CD4-positive, alpha-beta memory T cell (primary cell): ENCODE data around the gene SPHK2. TPM values are rescaled to one million over a fixed set of nuclear protein-coding genes. Genes with fewer than 3 reads are reported as not detected.
"Not testable (repeated sequence)": the region's sequence is repeated elsewhere in the genome, so short reads cannot be mapped to it uniquely, and the experiment has no call there.

ENCODE experiments used
- CTCF ChIA-PET: fragments of 350-600 bp; sonication (Branson Sonifier 250); formaldehyde crosslinking; loops from one replicate; lab custom pipeline; 2021; ENCODE audit warnings: inconsistent platforms; ENCODE audit not compliant: partially characterized antibody; lab: Charles Lee
- POLR2A ChIA-PET: fragments of 350-600 bp; sonication (Branson Sonifier 250); formaldehyde crosslinking; loops from one replicate; lab custom pipeline; 2021; ENCODE audit not compliant: partially characterized antibody; lab: Charles Lee
- DNase-seq, 5 donors: peaks; one replicate each; pipeline versions ENCODE4 v3.0.0 to v3.0.0-alpha.2; 2020 to 2022; ENCODE audit warnings: mixed read lengths in 1 of 5
- H3K27ac ChIP-seq: one replicate; pipeline ENCODE4 v1.7.0; 2013; ENCODE audit warnings: low read depth, low read length
- H3K27me3 ChIP-seq: 2 replicates; pipeline ENCODE4 v1.7.0; 2013; ENCODE audit warnings: mild to moderate bottlenecking, low read length, moderate library complexity; ENCODE audit not compliant: insufficient read depth
- H3K36me3 ChIP-seq: 2 replicates; pipeline ENCODE4 v1.7.0; 2013; ENCODE audit warnings: mild to moderate bottlenecking, low read length, moderate library complexity; ENCODE audit not compliant: insufficient read depth
- H3K4me1 ChIP-seq: 2 replicates; pipeline ENCODE4 v1.7.0; 2013; ENCODE audit warnings: mild to moderate bottlenecking, low read length, moderate library complexity; ENCODE audit not compliant: insufficient read depth
- H3K4me3 ChIP-seq, 2 donors: one replicate each; pipeline ENCODE4 v1.7.0; 2013; ENCODE audit warnings: low read length in 2 of 2, mild to moderate bottlenecking in 1 of 2
- H3K9me3 ChIP-seq, 2 donors: one replicate each; pipeline ENCODE4 v1.7.0; 2013; ENCODE audit warnings: low read length in 2 of 2, control low read depth in 1 of 2; ENCODE audit not compliant: control insufficient read depth in 1 of 2
- H3K27ac Mint-ChIP-seq, 7 donors: one replicate each; pipeline ENCODE4 v1.8.0; 2020 to 2021; ENCODE audit warnings: mixed read lengths in 7 of 7, mild to moderate bottlenecking in 6 of 7, inconsistent platforms in 3 of 7, moderate library complexity in 3 of 7
- H3K27me3 Mint-ChIP-seq, 2 donors: one replicate each; pipeline ENCODE4 v1.8.0; 2020 to 2021; ENCODE audit warnings: mixed read lengths in 2 of 2
- H3K36me3 Mint-ChIP-seq, 2 donors: one replicate each; pipeline ENCODE4 v1.8.0; 2020 to 2021; ENCODE audit warnings: mixed read lengths in 2 of 2, inconsistent platforms in 1 of 2, mild to moderate bottlenecking in 1 of 2
- H3K4me1 Mint-ChIP-seq, 4 donors: one replicate each; pipeline ENCODE4 v1.8.0; 2020 to 2021; ENCODE audit warnings: mixed read lengths in 4 of 4, mild to moderate bottlenecking in 1 of 4
- H3K4me3 Mint-ChIP-seq, 8 donors: one replicate each; pipeline ENCODE4 v1.8.0; 2020 to 2021; ENCODE audit warnings: mixed read lengths in 8 of 8, mild to moderate bottlenecking in 7 of 8, moderate library complexity in 6 of 8, inconsistent platforms in 3 of 8
- H3K9me3 Mint-ChIP-seq, 8 donors: one replicate each; pipeline ENCODE4 v1.8.0; 2020 to 2021; ENCODE audit warnings: mixed read lengths in 8 of 8, mild to moderate bottlenecking in 5 of 8, inconsistent platforms in 3 of 8, moderate library complexity in 1 of 8
- intact Hi-C: fragments of 100-400 bp; cut with micrococcal nuclease; formaldehyde crosslinking; loops from one replicate; pipeline ENCODE4 v1.15.1; 2023
- polyA plus RNA-seq, 2 donors: library from polyadenylated mRNA; unstranded; fragments of 300-500 nt; fragmentation: Illumina TruSeq; gene quantifications; one replicate each; pipeline ENCODE4 v1.2.3, GENCODE V29; 2021
- total RNA-seq, 2 experiments: library from RNA; stranded (reverse); gene quantifications; one replicate each; pipeline ENCODE4 v1.2.3, GENCODE V29; 2021

Gene SPHK2
- total and polyA plus RNA-seq, 4 experiments from 2014 or later, result 6.0 to 29.1 (median 16.7) TPM

DNA sequence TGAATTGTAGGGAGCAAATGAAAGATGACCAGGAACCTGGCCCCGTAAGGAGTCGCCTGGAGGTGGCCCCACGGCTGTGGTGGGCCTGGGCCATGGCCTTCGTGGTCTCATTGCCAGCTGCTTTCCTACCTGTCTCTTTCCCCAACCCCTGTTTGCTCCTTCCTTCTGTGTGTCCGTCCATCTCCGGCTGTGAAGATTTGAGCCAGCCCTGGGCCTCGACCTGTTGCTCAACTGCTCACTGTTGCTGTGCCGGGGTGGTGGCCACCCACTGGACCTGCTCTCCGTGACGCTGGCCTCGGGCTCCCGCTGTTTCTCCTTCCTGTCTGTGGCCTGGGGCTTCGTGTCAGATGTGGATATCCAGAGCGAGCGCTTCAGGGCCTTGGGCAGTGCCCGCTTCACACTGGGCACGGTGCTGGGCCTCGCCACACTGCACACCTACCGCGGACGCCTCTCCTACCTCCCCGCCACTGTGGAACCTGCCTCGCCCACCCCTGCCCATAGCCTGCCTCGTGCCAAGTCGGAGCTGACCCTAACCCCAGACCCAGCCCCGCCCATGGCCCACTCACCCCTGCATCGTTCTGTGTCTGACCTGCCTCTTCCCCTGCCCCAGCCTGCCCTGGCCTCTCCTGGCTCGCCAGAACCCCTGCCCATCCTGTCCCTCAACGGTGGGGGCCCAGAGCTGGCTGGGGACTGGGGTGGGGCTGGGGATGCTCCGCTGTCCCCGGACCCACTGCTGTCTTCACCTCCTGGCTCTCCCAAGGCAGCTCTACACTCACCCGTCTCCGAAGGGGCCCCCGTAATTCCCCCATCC is 9.4 kb downstream of the SPHK2 start:
- H3K36me3 ChIP-seq, result peaks cover 35% of the 10 kb centered on the region
- intact Hi-C loops, result no loop called here

DNA sequence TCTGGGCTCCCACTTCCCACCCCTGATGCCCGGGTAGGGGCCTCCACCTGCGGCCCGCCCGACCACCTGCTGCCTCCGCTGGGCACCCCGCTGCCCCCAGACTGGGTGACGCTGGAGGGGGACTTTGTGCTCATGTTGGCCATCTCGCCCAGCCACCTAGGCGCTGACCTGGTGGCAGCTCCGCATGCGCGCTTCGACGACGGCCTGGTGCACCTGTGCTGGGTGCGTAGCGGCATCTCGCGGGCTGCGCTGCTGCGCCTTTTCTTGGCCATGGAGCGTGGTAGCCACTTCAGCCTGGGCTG is 9.9 kb downstream of the SPHK2 start:
- ChIA-PET CTCF (no interaction called here), POLR2A (interaction anchor here (1.1 to 6.4 kb wide), 4 partner anchors 8 to 15 kb away, joined by 4 to 76 read pairs (median 30); partner anchors contain the start of genes CA11, DBP, FAM83E and RPL18)
- peaks cover 24% of the 10 kb centered on the region for H3K4me1 ChIP-seq
- Mint-ChIP-seq H3K36me3 (peaks cover 14 to 38% of the 10 kb centered on the region in 2 donors), H3K4me1 (peaks cover 8 to 40% (median 22%) of the 10 kb centered on the region in 4 donors), H3K27me3 (no peaks in the 10 kb centered on the region), H3K27ac (no peak overlapping the region), H3K9me3 (no peaks in the 10 kb centered on the region), H3K4me3 (no peak overlapping the region)
- H3K9me3 ChIP-seq, result no peaks in the 10 kb centered on the region
- H3K36me3 ChIP-seq, result peaks cover 35% of the 10 kb centered on the region
- no peak overlapping the region for H3K4me3 ChIP-seq
- intact Hi-C loops, result no loop called here
- peak in 1 of 5 donors; percentile 5 for DNase-seq
- no peak overlapping the region for H3K27ac ChIP-seq
- no peaks in the 10 kb centered on the region for H3K27me3 ChIP-seq

More for the DNA sequence above, 9.4 kb downstream of the SPHK2 start:
- Mint-ChIP-seq H3K9me3 (no peaks in the 10 kb centered on the region), H3K27ac (peak overlapping the region in 2 of 7 donors; percentile 57 to 62), H3K36me3 (peaks cover 14 to 39% of the 10 kb centered on the region in 2 donors), H3K4me1 (peaks cover 8 to 39% (median 24%) of the 10 kb centered on the region in 4 donors), H3K4me3 (no peak overlapping the region), H3K27me3 (no peaks in the 10 kb centered on the region)
- no peaks in the 10 kb centered on the region for H3K27me3 ChIP-seq
- H3K27ac ChIP-seq, result no peak overlapping the region
- no peak for DNase-seq
- H3K4me1 ChIP-seq, result peaks cover 21% of the 10 kb centered on the region
- H3K9me3 ChIP-seq, result no peaks in the 10 kb centered on the region
- CTCF ChIA-PET, result no interaction called here
- H3K4me3 ChIP-seq, result no peak overlapping the region
- POLR2A ChIA-PET, result interaction anchor here (0.9 to 6.4 kb wide), 7 partner anchors 8 to 115 kb away, joined by 3 to 76 read pairs (median 13); partner anchors contain the start of genes CA11, DBP, FAM83E and RPL18

DNA sequence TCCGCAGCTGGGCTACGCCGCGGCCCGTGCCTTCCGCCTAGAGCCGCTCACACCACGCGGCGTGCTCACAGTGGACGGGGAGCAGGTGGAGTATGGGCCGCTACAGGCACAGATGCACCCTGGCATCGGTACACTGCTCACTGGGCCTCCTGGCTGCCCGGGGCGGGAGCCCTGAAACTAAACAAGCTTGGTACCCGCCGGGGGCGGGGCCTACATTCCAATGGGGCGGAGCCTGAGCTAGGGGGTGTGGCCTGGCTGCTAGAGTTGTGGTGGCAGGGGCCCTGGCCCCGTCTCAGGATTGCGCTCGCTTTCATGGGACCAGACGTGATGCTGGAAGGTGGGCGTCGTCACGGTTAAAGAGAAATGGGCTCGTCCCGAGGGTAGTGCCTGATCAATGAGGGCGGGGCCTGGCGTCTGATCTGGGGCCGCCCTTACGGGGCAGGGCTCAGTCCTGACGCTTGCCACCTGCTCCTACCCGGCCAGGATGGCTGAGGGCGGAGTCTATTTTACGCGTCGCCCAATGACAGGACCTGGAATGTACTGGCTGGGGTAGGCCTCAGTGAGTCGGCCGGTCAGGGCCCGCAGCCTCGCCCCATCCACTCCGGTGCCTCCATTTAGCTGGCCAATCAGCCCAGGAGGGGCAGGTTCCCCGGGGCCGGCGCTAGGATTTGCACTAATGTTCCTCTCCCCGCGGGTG is 10.4 kb downstream of the SPHK2 start:
- peaks cover 8 to 44% (median 21%) of the 10 kb centered on the region in 4 donors for H3K4me1 Mint-ChIP-seq
- peaks cover 23% of the 10 kb centered on the region for H3K4me1 ChIP-seq
- no peak overlapping the region for H3K4me3 ChIP-seq
- no peak overlapping the region for H3K4me3 Mint-ChIP-seq
- H3K27ac ChIP-seq, result no peak overlapping the region
- no peak for DNase-seq
- H3K36me3 Mint-ChIP-seq, result peaks cover 14 to 42% of the 10 kb centered on the region in 2 donors
- H3K9me3 Mint-ChIP-seq, result no peaks in the 10 kb centered on the region
- peaks cover 35% of the 10 kb centered on the region for H3K36me3 ChIP-seq
- H3K27ac Mint-ChIP-seq, result peak overlapping the region in 1 of 7 donors; percentile 59
- no peaks in the 10 kb centered on the region for H3K9me3 ChIP-seq
- CTCF ChIA-PET, result no interaction called here
- intact Hi-C loops, result no loop called here
- POLR2A ChIA-PET, result interaction anchor here (1.1 to 6.4 kb wide), 5 partner anchors 7 to 15 kb away, joined by 4 to 76 read pairs (median 29); partner anchors contain the start of genes CA11, DBP, FAM83E and RPL18
- no peaks in the 10 kb centered on the region for H3K27me3 Mint-ChIP-seq
- H3K27me3 ChIP-seq, result no peaks in the 10 kb centered on the region

DNA sequence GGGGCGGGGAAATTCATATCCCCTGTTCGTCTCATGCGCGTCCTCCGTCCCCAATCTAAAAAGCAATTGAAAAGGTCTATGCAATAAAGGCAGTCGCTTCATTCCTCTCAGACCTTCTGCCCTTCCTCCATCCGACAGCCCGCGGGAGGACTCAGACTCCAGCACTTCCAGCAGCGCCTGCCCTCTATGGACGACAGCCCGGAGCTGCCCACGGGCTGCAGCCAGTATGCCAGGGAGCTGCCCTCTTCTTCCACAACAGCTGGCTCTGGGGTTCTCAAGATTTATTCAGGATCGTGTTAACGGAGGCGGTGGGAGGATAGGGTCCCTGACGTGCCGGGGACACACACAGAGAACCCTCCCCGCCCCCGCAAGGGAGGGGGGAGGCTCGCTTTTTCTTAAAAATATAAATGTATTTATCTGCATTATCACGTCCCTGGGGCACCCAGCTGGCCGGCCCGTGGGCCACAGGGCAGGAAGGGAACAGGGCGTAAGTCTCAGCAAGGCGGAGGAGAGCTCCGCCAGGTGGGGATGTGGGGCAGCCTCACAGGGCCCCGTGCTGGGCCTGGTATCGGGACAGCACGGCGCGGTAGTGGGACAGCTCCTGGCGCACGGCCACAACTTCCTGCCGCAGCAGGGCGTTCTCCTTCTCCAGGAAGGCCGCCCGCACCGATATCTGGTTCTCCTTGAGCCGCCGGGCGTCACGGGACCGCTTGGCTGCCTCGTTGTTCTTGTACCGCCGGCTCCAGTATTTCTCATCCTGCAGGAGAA is 11.2 kb downstream of the SPHK2 start:
- Mint-ChIP-seq H3K27me3 (no peaks in the 10 kb centered on the region), H3K27ac (peak overlapping the region in 3 of 7 donors; percentile 12 to 72 (median 59)), H3K9me3 (no peaks in the 10 kb centered on the region), H3K36me3 (peaks cover 14 to 45% of the 10 kb centered on the region in 2 donors), H3K4me3 (no peak overlapping the region), H3K4me1 (peaks cover 4 to 45% (median 18%) of the 10 kb centered on the region in 4 donors)
- Histone ChIP-seq H3K36me3 (peaks cover 35% of the 10 kb centered on the region), H3K4me3 (no peak overlapping the region), H3K9me3 (no peaks in the 10 kb centered on the region), H3K4me1 (peaks cover 28% of the 10 kb centered on the region), H3K27me3 (no peaks in the 10 kb centered on the region), H3K27ac (no peak overlapping the region)
- CTCF ChIA-PET, result interaction anchor here (1.2 kb wide), 1 partner anchor 12 kb away, joined by 3 read pairs; the partner anchor contains the start of genes RPL18 and SPHK2
- POLR2A ChIA-PET, result interaction anchor here (1.4 to 6.4 kb wide), 8 partner anchors 7 to 91 kb away, joined by 4 to 76 read pairs (median 6); partner anchors contain the start of genes CA11, DBP, RPL18 and SPHK2
- intact Hi-C loops, result no loop called here
- DNase-seq, result peak in 1 of 5 donors; percentile 5

DNA sequence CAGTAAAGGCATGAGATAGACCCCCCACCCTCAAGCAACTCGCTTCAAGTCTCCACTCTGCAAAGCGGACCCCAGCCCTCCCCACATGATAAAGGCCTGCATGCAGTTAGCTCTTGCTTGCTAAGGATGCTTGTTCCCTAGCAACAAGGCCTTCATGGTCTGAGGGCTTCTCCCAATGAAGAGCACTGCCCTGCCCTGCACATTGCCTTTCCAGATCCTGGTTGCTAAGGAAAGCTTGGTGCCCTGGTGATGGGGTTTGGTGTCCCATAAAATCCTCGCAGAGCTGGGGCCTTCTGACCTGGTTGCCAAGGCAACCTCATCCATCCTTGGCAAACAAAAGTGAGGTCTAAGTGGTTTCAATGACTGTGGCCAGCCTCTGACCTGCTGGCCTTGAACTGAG is 11.9 kb downstream of the SPHK2 start:
- Mint-ChIP-seq H3K27me3 (no peaks in the 10 kb centered on the region), H3K36me3 (peaks cover 14 to 47% of the 10 kb centered on the region in 2 donors), H3K4me3 (no peak overlapping the region), H3K27ac (peak overlapping the region in 2 of 7 donors; percentile 50 to 65), H3K9me3 (no peaks in the 10 kb centered on the region), H3K4me1 (peaks cover 4 to 45% (median 20%) of the 10 kb centered on the region in 4 donors)
- peak in 1 of 5 donors; percentile 27 for DNase-seq
- intact Hi-C loops, result no loop called here
- POLR2A ChIA-PET, result interaction anchor here (1.4 to 6.4 kb wide), 7 partner anchors 8 to 90 kb away, joined by 4 to 76 read pairs (median 6); partner anchors contain the start of genes CA11, RPL18 and SPHK2
- Histone ChIP-seq H3K4me1 (peaks cover 28% of the 10 kb centered on the region), H3K36me3 (peaks cover 35% of the 10 kb centered on the region), H3K27me3 (no peaks in the 10 kb centered on the region), H3K27ac (no peak overlapping the region), H3K4me3 (no peak overlapping the region), H3K9me3 (no peaks in the 10 kb centered on the region)
- CTCF ChIA-PET, result interaction anchor here (0.6 to 1.6 kb wide), 4 partner anchors 12 to 1309 kb away, joined by 3 to 6 read pairs (median 3); partner anchors contain the start of genes CA11, RPL18 and SPHK2

DNA sequence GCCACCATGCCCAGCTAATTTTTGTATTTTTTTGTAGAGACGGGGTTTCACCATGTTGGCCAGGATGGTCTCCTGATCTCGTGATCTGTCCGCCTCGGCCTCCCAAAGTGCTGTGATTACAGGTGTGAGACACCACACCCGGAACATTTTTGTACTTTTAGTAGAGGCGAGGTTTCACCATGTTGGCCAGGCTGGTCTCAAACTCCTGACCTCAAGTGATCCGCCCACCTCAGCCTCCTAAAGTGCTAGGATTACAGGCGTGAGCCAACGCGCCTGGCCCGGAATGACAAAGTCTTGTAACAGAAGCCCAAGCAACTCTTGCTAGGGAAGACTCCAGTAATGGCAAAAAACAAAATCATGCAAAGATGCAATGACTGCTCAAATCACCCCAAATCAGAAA is 13.0 kb downstream of the SPHK2 start:
- peak in 1 of 5 donors; percentile 3 for DNase-seq
- H3K27me3 ChIP-seq, H3K27me3 Mint-ChIP-seq, H3K4me3 ChIP-seq, intact Hi-C loops, H3K9me3 ChIP-seq, H3K27ac ChIP-seq, H3K9me3 Mint-ChIP-seq: not testable (repeated sequence)
- peaks cover 4 to 42% (median 20%) of the 10 kb centered on the region in 4 donors for H3K4me1 Mint-ChIP-seq
- H3K36me3 Mint-ChIP-seq, result peaks cover 14 to 48% of the 10 kb centered on the region in 2 donors
- peak overlapping the region in 5 of 7 donors; percentile 17 to 78 (median 71) for H3K27ac Mint-ChIP-seq
- ChIA-PET POLR2A (interaction anchor here (1.6 to 6.4 kb wide), 5 partner anchors 9 to 16 kb away, joined by 6 to 76 read pairs (median 32); partner anchors contain the start of genes CA11, RPL18 and SPHK2), CTCF (interaction anchor here (1.6 kb wide), 2 partner anchors 13 to 23 kb away, joined by 4 to 6 read pairs; partner anchors contain the start of gene CA11)
- H3K4me1 ChIP-seq, result peaks cover 28% of the 10 kb centered on the region
- H3K4me3 Mint-ChIP-seq, result peak overlapping the region in 3 of 8 donors; percentile 21 to 46 (median 26)
- peaks cover 35% of the 10 kb centered on the region for H3K36me3 ChIP-seq
